ENCODE data around the gene SCN3A.
A peak's percentile ranks its signal among the peaks of the same experiment; 100 is the strongest.

Gene SCN3A

DNA sequence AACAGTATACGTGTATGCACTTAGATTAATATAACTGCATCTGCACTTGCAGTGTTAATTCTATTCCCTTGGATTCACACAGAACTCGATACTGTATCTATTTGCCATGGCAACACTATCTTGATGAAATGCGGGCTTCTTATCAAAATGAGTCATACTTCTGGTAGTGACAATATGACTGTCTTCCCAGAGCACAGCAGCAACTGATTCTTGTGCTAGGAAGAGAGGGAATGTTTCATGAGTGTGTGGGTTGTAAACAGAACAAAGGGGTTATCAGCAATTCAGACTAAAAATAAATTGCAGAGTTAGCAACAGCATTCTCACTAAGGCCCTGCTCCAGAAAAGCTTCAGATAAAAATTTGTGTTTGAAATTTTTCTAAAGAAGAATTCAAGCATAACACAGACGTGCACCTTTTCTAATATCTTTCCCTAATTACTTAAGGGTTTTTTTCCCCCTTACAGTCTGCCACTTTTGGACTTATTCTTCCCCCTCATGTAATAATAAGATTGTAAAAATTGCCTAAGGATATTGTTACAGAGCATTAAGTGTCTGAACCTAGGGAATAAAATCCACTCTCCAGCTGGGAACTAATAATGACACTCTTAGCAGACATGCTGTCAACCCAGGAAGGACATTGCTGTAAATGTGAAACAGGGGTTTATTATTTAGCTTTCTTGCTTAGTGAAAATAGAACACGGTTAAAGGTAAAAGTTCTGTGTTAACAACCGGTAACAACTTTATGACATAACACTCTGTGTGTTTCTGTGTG is 148.6 kb downstream of the SCN3A start:
- DNase-seq = peak; percentile 16

GRCh38 chr2:165054652-165055051 is 149.2 kb downstream of the SCN3A start:
- DNase-seq = no peak

- DNase-seq = peak; percentile 1
Observed at GRCh38 chr2:165044505-165045303, 159.1 kb downstream of the SCN3A start.
